Stimulated activated naive CD8-positive, alpha-beta T cell treated with anti-CD3 and anti-CD28 coated beads, Interleukin-15, Interleukin-2, amounts not matched to agents 100 ng/mL and 50 ng/mL, for 24 hours (primary cell): ENCODE results near the gene LAMC1.
"Not testable (repeated sequence)": the region's sequence is repeated elsewhere in the genome, so short reads cannot be mapped to it uniquely, and the experiment has no call there.

Experiments
- H3K27ac Mint-ChIP-seq: one replicate; pipeline ENCODE4 v1.8.0; 2021; ENCODE audit warnings: mild to moderate bottlenecking, mixed read lengths
- H3K27me3 Mint-ChIP-seq: one replicate; pipeline ENCODE4 v1.8.0; 2021; ENCODE audit warnings: mixed read lengths
- H3K36me3 Mint-ChIP-seq: one replicate; pipeline ENCODE4 v1.8.0; 2021; ENCODE audit warnings: low read depth, mixed read lengths
- H3K4me1 Mint-ChIP-seq: one replicate; pipeline ENCODE4 v1.8.0; 2021; ENCODE audit warnings: low read depth, mixed read lengths
- H3K4me3 Mint-ChIP-seq: one replicate; pipeline ENCODE4 v1.8.0; 2021; ENCODE audit warnings: mild to moderate bottlenecking, mixed read lengths
- H3K9me3 Mint-ChIP-seq: one replicate; pipeline ENCODE4 v1.8.0; 2021; ENCODE audit warnings: mixed read lengths

Gene LAMC1

DNA sequence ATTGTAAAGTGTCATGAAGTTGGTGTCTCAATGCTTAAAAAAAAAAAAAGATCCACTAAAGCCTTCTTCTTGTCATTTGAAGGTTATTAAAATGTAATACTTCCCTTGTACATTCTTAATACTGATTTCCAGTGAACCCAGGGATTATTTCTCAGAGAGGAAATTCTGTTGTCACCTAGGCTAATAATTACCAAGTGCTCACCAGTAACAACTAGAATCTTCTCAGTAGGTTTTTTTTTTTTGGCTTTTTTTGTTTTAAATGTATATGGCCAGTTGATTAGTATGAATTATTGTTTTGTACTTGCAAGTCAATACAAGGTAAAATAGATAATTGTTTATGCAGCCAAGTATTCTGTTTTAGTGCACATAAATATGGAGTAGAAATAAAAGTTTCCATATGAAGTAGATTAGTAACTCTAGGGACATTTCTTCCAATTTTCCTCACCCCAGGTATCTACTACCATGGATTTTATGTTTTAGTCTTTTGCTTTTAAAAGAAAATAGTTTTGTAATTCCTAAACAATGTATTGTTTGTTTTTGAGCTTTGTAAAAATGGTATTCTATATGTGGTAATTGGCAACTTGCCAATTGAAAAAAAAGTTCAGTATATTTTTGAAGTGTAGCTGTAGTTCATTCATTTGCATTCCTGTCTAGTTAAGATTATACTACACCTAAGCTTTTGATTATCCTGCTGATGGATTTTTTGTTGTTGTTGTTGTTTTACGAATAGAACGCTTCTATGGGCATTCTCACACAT is 21.9 kb downstream of the LAMC1 start:
- no peak overlapping the region for H3K4me3 Mint-ChIP-seq
- H3K9me3 Mint-ChIP-seq: no peaks in the 10 kb centered on the region
- H3K27me3 Mint-ChIP-seq: peaks cover 41% of the 10 kb centered on the region
- H3K27ac Mint-ChIP-seq: no peak overlapping the region
- H3K4me1 Mint-ChIP-seq: peaks cover 3% of the 10 kb centered on the region
- H3K36me3 Mint-ChIP-seq: no peaks in the 10 kb centered on the region

DNA sequence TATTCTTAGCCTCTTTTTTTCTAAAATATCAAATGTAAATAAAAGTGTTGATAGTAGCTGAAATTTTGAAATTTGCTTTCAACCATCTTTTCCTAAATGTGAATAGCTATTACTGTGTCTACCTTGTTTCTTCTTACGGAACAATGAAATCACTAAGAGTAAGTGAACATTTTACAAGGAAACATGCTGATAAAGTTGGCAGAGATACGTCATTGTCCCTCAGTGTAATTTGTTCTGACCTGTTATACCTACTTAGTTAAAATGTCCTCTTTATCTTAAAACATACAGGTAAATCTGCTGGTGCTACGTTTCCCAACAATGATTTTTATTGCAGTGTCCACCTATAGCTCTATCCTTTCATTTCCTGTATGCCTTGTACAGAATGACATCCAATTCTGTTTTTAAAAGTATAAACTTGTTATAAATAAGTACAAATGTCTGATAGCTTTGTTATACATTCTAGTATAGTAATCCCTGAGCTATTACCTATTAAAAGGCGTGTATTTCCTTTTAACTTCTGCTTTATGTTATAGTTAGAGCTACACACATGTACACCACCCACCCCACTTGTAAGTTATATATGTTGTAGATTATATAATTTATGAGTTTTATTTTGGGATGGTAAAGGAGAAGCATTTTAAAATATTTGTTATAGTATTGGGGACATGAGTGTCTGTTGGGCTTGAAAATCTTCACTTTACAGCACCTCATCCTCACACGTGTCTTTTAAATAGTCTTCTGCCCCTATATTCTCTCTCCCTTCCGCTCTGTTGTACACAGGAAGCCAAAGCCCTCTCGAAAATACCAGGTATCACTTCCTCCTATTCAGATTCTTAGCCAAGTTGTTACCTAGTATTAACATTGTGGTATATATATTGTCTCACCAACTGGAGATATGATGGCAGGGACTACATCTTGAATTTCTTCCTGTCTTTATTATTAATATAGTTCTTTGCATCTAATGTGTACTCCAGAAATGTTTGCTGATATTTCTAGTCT is 25.2 kb downstream of the LAMC1 start:
- Mint-ChIP-seq H3K27me3 (peaks cover 39% of the 10 kb centered on the region), H3K9me3 (no peaks in the 10 kb centered on the region), H3K4me3 (no peak overlapping the region), H3K36me3 (no peaks in the 10 kb centered on the region), H3K27ac (no peak overlapping the region), H3K4me1 (no peaks in the 10 kb centered on the region)

- Mint-ChIP-seq H3K4me3 (no peak overlapping the region), H3K4me1 (no peaks in the 10 kb centered on the region), H3K36me3 (no peaks in the 10 kb centered on the region), H3K9me3 (no peaks in the 10 kb centered on the region), H3K27ac (no peak overlapping the region), H3K27me3 (peaks cover 36% of the 10 kb centered on the region)
Observed at GRCh38 chr1:183051546-183051945, 28.3 kb downstream of the LAMC1 start.

- Mint-ChIP-seq H3K4me1 (no peaks in the 10 kb centered on the region), H3K36me3 (no peaks in the 10 kb centered on the region), H3K4me3 (no peak overlapping the region), H3K9me3 (no peaks in the 10 kb centered on the region), H3K27me3 (peaks cover 32% of the 10 kb centered on the region), H3K27ac (no peak overlapping the region)
Observed at GRCh38 chr1:183052861-183053260, 29.6 kb downstream of the LAMC1 start.

DNA sequence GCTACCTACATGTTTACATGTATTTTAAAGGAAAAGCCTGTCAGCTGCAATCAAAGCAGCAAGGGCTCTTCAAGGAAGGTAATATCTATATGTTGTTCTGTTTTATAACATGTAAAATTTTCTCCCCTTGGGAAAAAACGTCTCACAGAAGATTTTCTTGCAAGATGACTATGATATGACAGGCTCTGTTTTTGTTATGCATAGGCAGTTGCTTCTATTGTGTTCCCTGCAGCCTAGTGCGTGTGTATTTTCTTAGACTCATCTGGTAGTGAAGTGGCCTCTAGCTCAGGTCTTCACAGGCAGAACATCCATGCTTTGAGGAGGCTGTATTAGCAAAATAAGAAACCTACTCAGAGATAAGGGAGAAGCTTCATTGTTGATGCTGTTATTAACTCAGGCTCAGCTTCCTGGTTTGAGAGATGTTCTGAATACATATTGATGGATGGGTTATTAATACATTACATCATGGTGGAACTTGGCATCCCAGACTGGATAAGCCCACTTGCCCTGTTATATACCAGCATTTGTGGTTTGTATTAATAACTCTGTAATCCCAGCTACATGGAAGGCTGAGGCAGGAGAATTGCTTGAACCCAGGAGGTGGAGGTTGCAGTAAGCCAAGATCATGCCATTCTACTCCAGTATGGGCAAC is 35.8 kb downstream of the LAMC1 start:
- H3K27me3 Mint-ChIP-seq: peaks cover 1% of the 10 kb centered on the region
- no peak overlapping the region for H3K27ac Mint-ChIP-seq

DNA sequence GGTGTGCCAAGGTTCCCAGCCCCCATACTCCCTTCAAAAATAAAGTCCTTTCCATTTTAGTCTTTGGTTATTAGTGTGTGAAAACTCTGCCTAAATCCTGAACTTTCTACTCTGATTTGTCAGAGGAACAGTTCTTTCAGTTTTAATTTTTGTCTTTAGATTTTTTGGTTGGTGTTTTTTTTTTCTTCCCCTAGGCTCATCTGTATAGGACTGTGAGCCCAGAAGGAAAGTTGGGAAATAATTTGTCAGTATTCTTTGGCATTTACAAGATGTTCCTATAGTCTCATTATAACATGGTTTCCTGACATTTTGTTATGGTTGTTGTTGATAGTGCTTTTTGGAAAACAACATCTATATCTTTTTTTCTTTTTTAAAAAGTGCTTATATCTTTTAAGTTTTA is 38.0 kb downstream of the LAMC1 start:
- H3K27me3 Mint-ChIP-seq: no peaks in the 10 kb centered on the region
- no peaks in the 10 kb centered on the region for H3K36me3 Mint-ChIP-seq
- peaks cover 2% of the 10 kb centered on the region for H3K9me3 Mint-ChIP-seq
- no peak overlapping the region for H3K27ac Mint-ChIP-seq
- no peaks in the 10 kb centered on the region for H3K4me1 Mint-ChIP-seq
- no peak overlapping the region for H3K4me3 Mint-ChIP-seq

More for the DNA sequence above, 35.8 kb downstream of the LAMC1 start:
- no peaks in the 10 kb centered on the region for H3K36me3 Mint-ChIP-seq
- H3K4me3 Mint-ChIP-seq: no peak overlapping the region
- no peaks in the 10 kb centered on the region for H3K9me3 Mint-ChIP-seq
- H3K4me1 Mint-ChIP-seq: no peaks in the 10 kb centered on the region

DNA sequence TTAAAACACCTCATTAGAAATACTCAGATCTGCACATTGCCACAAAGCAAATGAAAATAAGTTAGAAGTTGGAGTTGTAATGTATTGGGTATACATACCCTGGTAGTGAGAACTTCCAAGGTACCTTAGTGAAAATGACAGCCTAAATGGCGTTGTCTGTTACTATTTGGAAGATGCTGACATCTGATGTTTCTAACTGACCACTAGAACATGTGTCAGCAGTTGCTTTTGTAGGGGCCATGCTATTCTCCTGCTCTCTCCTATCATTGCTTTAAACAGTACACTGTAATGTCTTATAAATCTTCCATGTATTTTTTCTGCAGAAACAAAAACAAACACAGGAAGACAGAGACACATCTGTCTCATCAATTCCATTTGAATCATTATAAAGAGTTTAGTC is 40.1 kb downstream of the LAMC1 start:
- no peak overlapping the region for H3K27ac Mint-ChIP-seq
- H3K4me3 Mint-ChIP-seq: no peak overlapping the region
- H3K9me3 Mint-ChIP-seq: peaks cover 2% of the 10 kb centered on the region
- no peaks in the 10 kb centered on the region for H3K27me3 Mint-ChIP-seq
- H3K36me3 Mint-ChIP-seq: no peaks in the 10 kb centered on the region
- H3K4me1 Mint-ChIP-seq: no peaks in the 10 kb centered on the region

- Mint-ChIP-seq H3K9me3 (peaks cover 2% of the 10 kb centered on the region), H3K27ac (no peak overlapping the region), H3K4me1 (no peaks in the 10 kb centered on the region), H3K27me3 (no peaks in the 10 kb centered on the region), H3K36me3 (no peaks in the 10 kb centered on the region), H3K4me3 (no peak overlapping the region)
Observed at GRCh38 chr1:183065168-183065706, 42.0 kb downstream of the LAMC1 start.

DNA sequence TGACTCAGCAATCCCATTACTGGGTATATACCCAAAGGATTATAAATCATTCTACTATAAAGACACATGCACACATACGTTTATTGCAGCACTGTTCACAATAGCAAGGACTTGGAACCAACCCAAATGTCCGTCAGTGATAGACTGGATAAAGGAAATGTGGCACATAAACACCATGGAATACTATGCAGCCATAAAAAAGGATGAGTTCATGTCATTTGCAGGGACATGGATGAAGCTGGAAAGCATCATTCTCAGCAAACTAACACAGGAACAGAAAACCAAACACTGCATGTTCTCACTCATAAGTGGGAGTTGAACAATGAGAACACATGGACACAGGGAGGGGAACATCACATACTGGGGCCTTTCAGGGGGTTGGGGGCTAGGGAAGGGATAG is 43.2 kb downstream of the LAMC1 start:
- not testable (repeated sequence) for H3K9me3 Mint-ChIP-seq, H3K27ac Mint-ChIP-seq, H3K4me1 Mint-ChIP-seq, H3K27me3 Mint-ChIP-seq, H3K36me3 Mint-ChIP-seq, H3K4me3 Mint-ChIP-seq

GRCh38 chr1:183069562-183070216 is 46.5 kb downstream of the LAMC1 start:
- Mint-ChIP-seq H3K4me1 (peaks cover 12% of the 10 kb centered on the region), H3K27me3 (no peaks in the 10 kb centered on the region), H3K27ac (no peak overlapping the region), H3K4me3 (no peak overlapping the region), H3K36me3 (no peaks in the 10 kb centered on the region), H3K9me3 (peaks cover 2% of the 10 kb centered on the region)

GRCh38 chr1:183070234-183070922 is 47.2 kb downstream of the LAMC1 start:
- Mint-ChIP-seq H3K27me3 (no peaks in the 10 kb centered on the region), H3K27ac (no peak overlapping the region), H3K4me3 (no peak overlapping the region), H3K9me3 (no peaks in the 10 kb centered on the region), H3K4me1 (peaks cover 12% of the 10 kb centered on the region), H3K36me3 (no peaks in the 10 kb centered on the region)

DNA sequence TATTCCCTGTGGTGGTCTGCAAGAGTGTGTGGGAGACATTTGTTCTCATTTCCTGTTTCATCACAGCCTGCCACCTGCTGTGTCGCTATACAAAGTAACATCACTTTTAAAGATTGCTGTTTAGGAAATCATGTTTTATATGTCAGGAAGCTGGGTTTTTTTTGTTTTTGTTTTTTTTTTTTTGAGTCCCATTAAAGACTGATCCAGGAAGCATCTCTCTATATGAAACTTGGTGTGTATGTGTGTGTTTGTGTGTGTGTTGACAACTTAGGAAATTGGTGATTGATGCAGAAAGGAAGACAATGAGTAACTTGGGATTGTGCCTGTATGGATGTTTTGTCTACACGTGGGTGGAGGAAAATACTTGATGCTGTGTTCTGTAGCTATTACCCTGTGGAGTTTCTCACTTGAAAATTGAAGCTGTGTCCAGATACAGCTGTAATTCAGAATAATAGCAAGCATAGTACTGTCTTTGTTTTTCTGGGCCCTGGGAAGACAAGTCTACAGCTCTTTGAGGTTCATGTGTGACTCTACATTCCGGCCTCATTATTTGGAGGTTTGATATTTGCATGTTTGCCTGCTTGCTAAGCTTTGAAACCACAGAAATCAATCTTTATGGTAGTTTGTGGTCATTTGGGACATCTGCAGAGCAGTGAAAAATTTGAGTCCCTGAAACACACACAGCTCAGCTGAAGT is 47.9 kb downstream of the LAMC1 start:
- peaks cover 12% of the 10 kb centered on the region for H3K4me1 Mint-ChIP-seq
- no peak overlapping the region for H3K27ac Mint-ChIP-seq
- H3K27me3 Mint-ChIP-seq: no peaks in the 10 kb centered on the region
- no peaks in the 10 kb centered on the region for H3K9me3 Mint-ChIP-seq
- no peak overlapping the region for H3K4me3 Mint-ChIP-seq
- H3K36me3 Mint-ChIP-seq: no peaks in the 10 kb centered on the region

DNA sequence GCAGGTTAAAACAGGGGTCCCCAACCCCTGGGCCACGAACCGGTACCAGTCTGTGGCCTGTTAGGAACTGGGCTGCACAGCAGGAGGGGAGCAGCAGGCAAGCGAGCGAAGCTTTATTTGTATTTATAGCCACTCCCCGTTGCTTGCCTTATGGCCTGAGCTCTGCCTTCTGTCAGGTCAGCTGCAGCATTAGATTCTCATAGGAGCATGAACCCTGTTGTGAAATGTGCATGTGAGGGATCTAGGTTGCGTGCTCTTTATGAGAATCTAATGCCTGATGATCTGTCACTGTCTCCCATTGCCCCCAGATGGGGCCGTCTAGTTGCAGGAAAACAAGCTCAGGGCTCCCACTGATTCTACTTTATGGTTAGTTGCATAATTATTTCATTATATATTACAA is 49.4 kb downstream of the LAMC1 start:
- H3K27ac Mint-ChIP-seq, H3K36me3 Mint-ChIP-seq, H3K4me3 Mint-ChIP-seq, H3K9me3 Mint-ChIP-seq, H3K27me3 Mint-ChIP-seq: not testable (repeated sequence)
- H3K4me1 Mint-ChIP-seq: peaks cover 12% of the 10 kb centered on the region
